OCI-LY1 (cell line): ENCODE data around the gene THSD7A.

Source experiments
- CTCF ChIP-seq: fragments of 200-600 bp; sonication (generic), shearing (Covaris generic); IDR thresholded peaks from 2 replicates; pipeline ENCODE4 v1.5.1; 2017; ENCODE audit warnings: mild to moderate bottlenecking, antibody characterized with exemption, low read length, moderate library complexity, mixed read lengths
- EZH2 ChIP-seq: fragments of 200-600 bp; sonication (generic), shearing (Covaris generic); IDR thresholded peaks from 2 replicates; pipeline ENCODE4 v1.8.0; 2017; ENCODE audit warnings: borderline replicate concordance, mixed run types, mild to moderate bottlenecking, antibody characterized with exemption, low read length, moderate library complexity, mixed read lengths

GRCh38 chr7:11330717-11331116 lies 501.3 kb downstream of the THSD7A start:
- TF ChIP-seq CTCF: no peak
- no peak for TF ChIP-seq EZH2
